Measurements from ENCODE around the gene GMDS.

Gene GMDS

GRCh38 chr6:1621070-1621701, 624.2 kb downstream of the GMDS start:
- no peak for DNase-seq (ENCODE audit: low read depth in 4 of 4, low spot score in 1 of 4)

DNA sequence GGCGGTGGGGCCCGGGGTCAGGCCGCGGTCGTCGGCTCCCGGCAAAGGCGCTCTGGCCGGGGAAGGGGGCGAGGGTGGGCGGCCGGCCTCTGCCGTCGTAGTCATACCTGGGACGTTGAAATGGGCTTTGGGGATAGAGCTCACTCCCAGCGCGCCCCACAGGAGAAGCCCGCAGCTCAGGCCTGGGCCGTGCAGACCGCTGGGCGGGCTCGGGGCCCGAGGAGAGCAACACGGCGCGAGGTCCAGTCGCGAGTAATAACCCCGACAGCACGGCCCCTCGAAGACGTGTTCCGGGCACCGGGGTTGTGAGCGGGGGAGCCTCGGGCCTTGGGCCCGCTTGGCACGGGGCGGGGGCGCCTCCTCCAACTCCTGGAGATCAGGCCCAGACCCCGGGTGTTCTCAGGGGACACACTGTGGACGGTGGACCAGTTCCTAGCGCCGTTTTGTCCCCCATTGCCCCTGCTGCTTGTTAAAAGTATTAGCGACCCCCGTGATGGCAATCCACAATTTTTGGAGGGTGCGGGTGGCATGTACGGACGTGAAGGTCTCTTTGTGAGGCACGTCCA, 624.8 kb downstream of the GMDS start:
- no peak for DNase-seq (ENCODE audit: low read depth in 4 of 4, low spot score in 1 of 4)

- DNase-seq (ENCODE audit: low read depth in 4 of 4, low spot score in 1 of 4) = no peak
Observed at GRCh38 chr6:1619673-1620503, 625.5 kb downstream of the GMDS start.

DNA sequence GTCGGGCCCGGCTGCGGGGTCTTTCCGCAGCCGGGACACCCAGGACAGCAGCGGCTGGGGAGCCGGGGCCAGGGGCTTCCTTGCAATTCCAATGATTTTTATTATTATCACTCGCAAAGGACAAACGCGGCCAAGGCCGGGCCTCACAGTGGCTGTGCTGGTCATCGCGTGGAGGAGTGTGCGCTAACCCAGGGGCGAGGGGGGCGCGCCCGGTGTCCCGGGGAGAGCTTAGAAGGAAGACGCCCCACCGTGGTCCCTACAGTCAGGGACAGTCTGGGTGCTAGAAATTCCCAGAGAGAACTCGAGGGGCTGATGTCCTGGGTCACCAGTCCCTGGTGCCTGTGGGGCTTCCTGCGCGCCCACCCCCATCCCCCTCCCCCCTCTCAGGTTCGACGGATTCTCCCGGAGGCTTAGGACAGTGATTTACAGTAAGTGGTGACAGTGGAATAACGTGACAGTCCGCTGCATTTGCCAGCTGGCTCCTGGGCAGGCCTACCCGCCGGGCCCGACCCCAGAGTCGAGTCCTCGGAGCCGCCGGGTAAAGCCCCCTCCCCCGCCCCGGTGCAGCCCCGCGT, 626.2 kb downstream of the GMDS start:
- no peak for DNase-seq (ENCODE audit: low read depth in 4 of 4, low spot score in 1 of 4)

- DNase-seq (ENCODE audit: low read depth in 4 of 4, low spot score in 1 of 4) = no peak
Observed at GRCh38 chr6:1618311-1619097, 626.9 kb downstream of the GMDS start.

DNA sequence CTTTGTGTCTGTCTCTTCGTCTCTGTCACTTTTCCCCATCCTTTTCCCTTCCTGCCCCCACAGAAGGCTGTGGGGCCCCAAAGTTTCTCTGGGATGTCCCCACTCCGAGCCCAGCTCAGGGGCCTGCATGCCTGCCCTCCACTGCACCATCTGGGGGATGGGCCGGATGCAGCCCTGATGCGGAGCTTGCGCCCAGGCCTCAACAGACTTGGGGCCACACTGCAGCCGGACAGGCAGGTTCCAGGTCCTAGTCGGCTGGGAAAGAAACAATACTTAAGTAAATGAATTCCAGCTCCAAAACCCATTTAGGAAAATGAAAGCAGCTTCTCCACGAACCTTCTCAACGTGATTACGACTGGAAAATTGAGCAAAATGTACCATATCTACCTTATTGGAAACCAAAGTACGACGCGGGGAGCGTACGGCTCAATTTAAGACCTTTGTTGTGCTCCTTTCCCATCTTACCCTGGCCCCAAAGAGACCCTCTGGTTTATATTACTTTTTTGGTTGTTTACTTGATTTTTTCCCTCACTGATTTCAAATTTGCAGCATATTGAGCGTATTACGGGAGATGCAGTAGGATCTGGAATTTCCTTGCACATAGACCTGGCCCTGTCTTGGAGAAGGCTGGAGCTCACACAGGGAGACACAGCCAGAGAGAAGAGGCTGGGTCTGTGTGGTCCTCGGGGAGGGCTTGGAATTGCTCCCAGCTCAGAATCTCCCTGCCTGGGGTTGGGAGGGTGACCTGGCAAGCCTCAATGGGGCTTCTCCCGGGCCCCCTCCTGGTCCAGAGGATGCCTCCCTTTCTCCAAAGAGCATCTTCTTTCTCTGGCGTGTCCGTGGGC, 627.7 kb downstream of the GMDS start:
- no peak for DNase-seq (ENCODE audit: low read depth in 4 of 4, low spot score in 1 of 4)

DNA sequence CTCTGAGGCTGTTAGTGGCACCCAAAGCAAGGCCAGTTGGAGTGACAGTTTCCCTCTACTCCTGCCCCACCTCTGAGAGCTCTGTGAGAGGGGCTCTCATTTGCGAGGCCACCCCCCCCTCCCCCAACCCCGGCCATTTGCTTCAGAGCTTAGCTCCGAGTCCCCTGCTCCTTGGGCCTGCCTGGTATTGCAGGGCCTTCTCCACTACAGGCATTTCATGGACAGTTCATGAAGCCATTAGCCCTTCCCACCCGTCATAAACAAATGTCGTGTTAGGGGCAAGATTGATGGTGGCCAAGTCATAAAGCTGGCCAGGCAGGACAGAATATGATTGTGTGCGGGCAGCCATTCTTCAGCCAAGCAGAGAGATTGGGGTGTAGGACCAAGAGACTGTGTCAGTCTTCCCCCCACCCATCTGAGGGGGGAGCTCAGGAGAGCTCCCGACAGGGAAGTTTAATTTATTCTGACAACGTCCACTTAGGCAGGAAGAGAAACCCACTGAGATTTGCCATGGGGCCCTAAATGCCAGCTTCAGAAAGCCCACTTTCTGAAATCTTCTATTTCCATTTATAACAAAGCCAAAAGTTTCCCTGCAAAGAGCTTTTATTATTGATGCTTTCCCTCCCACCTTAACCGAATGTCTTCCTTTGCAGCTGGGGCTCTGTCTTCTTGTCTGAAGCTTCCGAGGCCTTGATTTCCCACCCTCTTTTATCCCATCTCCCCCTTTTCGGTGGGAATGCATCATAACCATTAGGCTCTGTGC, 628.5 kb downstream of the GMDS start:
- DNase-seq (ENCODE audit: low read depth in 4 of 4, low spot score in 1 of 4) = no peak

- DNase-seq (ENCODE audit: low read depth in 4 of 4, low spot score in 1 of 4) = no peak
Observed at GRCh38 chr6:1615853-1616420, 629.5 kb downstream of the GMDS start.

- no peak for DNase-seq (ENCODE audit: low read depth in 4 of 4, low spot score in 1 of 4)
Observed at GRCh38 chr6:1615151-1615852, 630.1 kb downstream of the GMDS start.

- DNase-seq (ENCODE audit: low read depth in 4 of 4, low spot score in 1 of 4) = no peak
Observed at GRCh38 chr6:1614448-1615150, 630.8 kb downstream of the GMDS start.

GRCh38 chr6:1613688-1614447, 631.5 kb downstream of the GMDS start:
- no peak for DNase-seq (ENCODE audit: low read depth in 4 of 4, low spot score in 1 of 4)

- DNase-seq (ENCODE audit: low read depth in 4 of 4, low spot score in 1 of 4) = no peak
Observed at GRCh38 chr6:1613346-1613687, 632.1 kb downstream of the GMDS start.

DNA sequence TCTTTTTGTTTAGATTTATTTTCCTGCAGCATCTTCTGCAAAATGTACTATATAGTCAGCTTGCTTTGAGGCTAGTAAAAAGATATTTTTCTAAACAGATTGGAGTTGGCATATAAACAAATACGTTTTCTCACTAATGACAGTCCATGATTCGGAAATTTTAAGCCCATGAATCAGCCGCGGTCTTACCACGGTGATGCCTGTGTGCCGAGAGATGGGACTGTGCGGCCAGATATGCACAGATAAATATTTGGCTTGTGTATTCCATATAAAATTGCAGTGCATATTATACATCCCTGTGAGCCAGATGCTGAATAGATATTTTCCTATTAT, 632.5 kb downstream of the GMDS start:
- no peak for DNase-seq (ENCODE audit: low read depth in 4 of 4, low spot score in 1 of 4)

DNA sequence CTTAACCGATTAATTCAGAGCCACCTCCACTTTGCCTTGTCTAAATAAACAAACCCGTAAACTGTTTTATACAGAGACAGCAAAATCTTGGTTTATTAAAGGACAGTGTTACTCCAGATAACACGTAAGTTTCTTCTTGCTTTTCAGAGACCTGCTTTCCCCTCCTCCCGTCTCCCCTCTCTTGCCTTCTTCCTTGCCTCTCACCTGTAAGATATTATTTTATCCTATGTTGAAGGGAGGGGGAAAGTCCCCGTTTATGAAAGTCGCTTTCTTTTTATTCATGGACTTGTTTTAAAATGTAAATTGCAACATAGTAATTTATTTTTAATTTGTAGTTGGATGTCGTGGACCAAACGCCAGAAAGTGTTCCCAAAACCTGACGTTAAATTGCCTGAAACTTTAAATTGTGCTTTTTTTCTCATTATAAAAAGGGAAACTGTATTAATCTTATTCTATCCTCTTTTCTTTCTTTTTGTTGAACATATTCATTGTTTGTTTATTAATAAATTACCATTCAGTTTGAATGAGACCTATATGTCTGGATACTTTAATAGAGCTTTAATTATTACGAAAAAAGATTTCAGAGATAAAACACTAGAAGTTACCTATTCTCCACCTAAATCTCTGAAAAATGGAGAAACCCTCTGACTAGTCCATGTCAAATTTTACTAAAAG, 633.0 kb downstream of the GMDS start:
- DNase-seq (ENCODE audit: low read depth in 4 of 4, low spot score in 1 of 4) = no peak

- DNase-seq (ENCODE audit: low read depth in 4 of 4, low spot score in 1 of 4) = no peak
Observed at GRCh38 chr6:1611572-1612298, 633.7 kb downstream of the GMDS start.

GRCh38 chr6:1611322-1611571, 634.2 kb downstream of the GMDS start:
- DNase-seq (ENCODE audit: low read depth in 4 of 4, low spot score in 1 of 4) = no peak
